WTC11 (cell line): ENCODE measurements around the gene GPHB5. TPM values are rescaled to one million over a fixed set of nuclear protein-coding genes. Genes with fewer than 3 reads are reported as not detected.
A peak's percentile ranks its signal among the peaks of the same experiment; 100 is the strongest.
"Not testable (repeated sequence)": the region's sequence is repeated elsewhere in the genome, so short reads cannot be mapped to it uniquely, and the experiment has no call there.

Source experiments
- ATAC-seq: fragments of 200-7000 bp; cut with Tn5 transposase; 2 replicates; pipeline ENCODE4 v1.10.0; 2021; ENCODE audit warnings: mild to moderate bottlenecking, moderate library complexity
- CTCF ChIA-PET: fragments of 300-600 bp; sonication (Branson Sonifier 250); formaldehyde crosslinking; loops from one replicate; lab custom pipeline; 2021; ENCODE audit warnings: antibody characterized with exemption; lab: Charles Lee
- POLR2A ChIA-PET: fragments of 350-600 bp; sonication (Branson Sonifier 250); formaldehyde crosslinking; loops from one replicate; lab custom pipeline; 2021; ENCODE audit warnings: antibody characterized with exemption; lab: Charles Lee
- DNase-seq: peaks from one replicate; pipeline ENCODE4 v3.0.0; 2021; ENCODE audit warnings: low spot score
- H3K27ac Mint-ChIP-seq: 2 replicates; pipeline ENCODE4 v1.8.0; 2021; ENCODE audit warnings: mixed read lengths
- H3K27me3 Mint-ChIP-seq: 2 replicates; pipeline ENCODE4 v1.8.0; 2021; ENCODE audit warnings: low read depth, mild to moderate bottlenecking, moderate library complexity, mixed read lengths
- H3K36me3 Mint-ChIP-seq: 2 replicates; pipeline ENCODE4 v1.8.0; 2021; ENCODE audit warnings: mixed read lengths
- H3K4me1 Mint-ChIP-seq: 2 replicates; pipeline ENCODE4 v1.8.0; 2022; ENCODE audit warnings: mixed read lengths
- H3K4me3 Mint-ChIP-seq: 2 replicates; pipeline ENCODE4 v1.8.0; 2021; ENCODE audit warnings: mild to moderate bottlenecking, moderate library complexity, mixed read lengths
- H3K9me3 Mint-ChIP-seq: 2 replicates; pipeline ENCODE4 v1.8.0; 2021; ENCODE audit warnings: mixed read lengths
- FOXJ3 ChIP-seq: sonication (generic); formaldehyde crosslinking; IDR thresholded peaks from 2 replicates; pipeline ENCODE4 v1.9.0; 2021; ENCODE audit warnings: missing genetic modification reagents, mild to moderate bottlenecking, borderline replicate concordance
- GRHL2 ChIP-seq: fragments of 250-450 bp; sonication (Bioruptor Pico); IDR thresholded peaks from 2 replicates; pipeline ENCODE4 v1.8.0; 2022; ENCODE audit warnings: mild to moderate bottlenecking, moderate library complexity; ENCODE audit not compliant: insufficient replicate concordance, severe bottlenecking
- GTF2I ChIP-seq: fragments of 250-450 bp; sonication (Bioruptor Pico); conservative IDR thresholded peaks from 2 replicates; pipeline ENCODE4 v1.4.0; 2021; ENCODE audit warnings: mild to moderate bottlenecking
- NR1H2 ChIP-seq: sonication (generic); formaldehyde crosslinking; IDR thresholded peaks from 2 replicates; pipeline ENCODE4 v1.9.0; 2021; ENCODE audit warnings: mild to moderate bottlenecking, moderate library complexity, missing genetic modification reagents
- PRRX2 ChIP-seq: fragments of 250-450 bp; sonication (Bioruptor Pico); IDR thresholded peaks from 2 replicates; pipeline ENCODE4 v1.8.0; 2021; ENCODE audit warnings: mild to moderate bottlenecking
- RELA ChIP-seq: sonication (generic); formaldehyde crosslinking; IDR thresholded peaks from 2 replicates; pipeline ENCODE4 v1.8.1; 2022; ENCODE audit warnings: missing genetic modification reagents, mild to moderate bottlenecking, borderline replicate concordance
- SP1 ChIP-seq: sonication (generic); formaldehyde crosslinking; conservative IDR thresholded peaks from 2 replicates; pipeline ENCODE4 v1.8.1; 2022; ENCODE audit warnings: missing genetic modification reagents
- TEAD1 ChIP-seq: sonication (generic); formaldehyde crosslinking; IDR thresholded peaks from 2 replicates; pipeline ENCODE4 v1.8.0; 2022; ENCODE audit warnings: mild to moderate bottlenecking, missing genetic modification reagents
- TEAD4 ChIP-seq: sonication (generic); formaldehyde crosslinking; IDR thresholded peaks from 2 replicates; pipeline ENCODE4 v1.8.0; 2022; ENCODE audit warnings: mild to moderate bottlenecking, missing genetic modification reagents
- ZNF121 ChIP-seq: sonication (generic); formaldehyde crosslinking; IDR thresholded peaks from 2 replicates; pipeline ENCODE4 v1.8.0; 2023; ENCODE audit warnings: missing genetic modification reagents
- ZNF232 ChIP-seq: sonication (generic); formaldehyde crosslinking; IDR thresholded peaks from 2 replicates; pipeline ENCODE4 v1.8.0; 2022; ENCODE audit warnings: mild to moderate bottlenecking, missing genetic modification reagents
- total RNA-seq: library from RNA; stranded (reverse); gene quantifications from 3 replicates; pipeline ENCODE4 v1.2.3, GENCODE V29; 2021
- TF ChIP-seq, protein P1 (sequence below): fragments of 250-450 bp; sonication (Bioruptor Pico); IDR thresholded peaks from 2 replicates; pipeline ENCODE4 v1.9.0; 2021; ENCODE audit warnings: mild to moderate bottlenecking
- TF ChIP-seq, protein P2 (sequence below): sonication (generic); formaldehyde crosslinking; IDR thresholded peaks from 2 replicates; pipeline ENCODE4 v1.8.1; 2023; ENCODE audit warnings: mild to moderate bottlenecking, missing genetic modification reagents

GPHB5 gene
- total RNA-seq, 1 experiment from 2014 or later = not detected

DNA sequence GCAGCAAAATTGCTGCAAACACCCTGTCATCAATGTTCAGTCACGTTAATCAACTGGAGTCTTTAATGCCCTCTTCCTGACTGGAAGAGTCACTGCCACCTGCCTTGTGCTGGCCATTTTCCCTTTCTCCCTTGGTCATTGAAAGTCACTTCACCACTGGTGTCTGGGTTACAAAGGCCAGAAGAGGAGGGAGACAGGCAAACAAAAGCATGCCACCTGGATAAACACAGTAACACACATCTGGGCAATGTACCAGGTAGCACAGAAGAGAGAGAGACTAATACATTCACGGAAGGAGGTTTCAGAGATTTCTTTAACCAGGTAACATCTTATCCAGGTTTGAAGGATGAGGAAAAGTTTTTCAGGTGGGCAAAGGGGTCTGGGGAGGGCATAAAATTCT, 32.7 kb downstream of the GPHB5 start:
- CTCF ChIA-PET = no interaction called here
- no peak for DNase-seq
- H3K4me1 Mint-ChIP-seq = peaks cover 10% of the 10 kb centered on the region
- ATAC-seq = no peak
- TF ChIP-seq NR1H2 (CRISPR knock-in tag) (no peak), ZNF121 (CRISPR knock-in tag) (no peak), FOXJ3 (CRISPR knock-in tag) (no peak), PRRX2 (CRISPR knock-in tag) (no peak), ZNF232 (no peak), TEAD4 (CRISPR knock-in tag) (no peak), GTF2I (CRISPR knock-in tag) (no peak), SP1 (no peak)
- TF ChIP-seq, protein P1, sequence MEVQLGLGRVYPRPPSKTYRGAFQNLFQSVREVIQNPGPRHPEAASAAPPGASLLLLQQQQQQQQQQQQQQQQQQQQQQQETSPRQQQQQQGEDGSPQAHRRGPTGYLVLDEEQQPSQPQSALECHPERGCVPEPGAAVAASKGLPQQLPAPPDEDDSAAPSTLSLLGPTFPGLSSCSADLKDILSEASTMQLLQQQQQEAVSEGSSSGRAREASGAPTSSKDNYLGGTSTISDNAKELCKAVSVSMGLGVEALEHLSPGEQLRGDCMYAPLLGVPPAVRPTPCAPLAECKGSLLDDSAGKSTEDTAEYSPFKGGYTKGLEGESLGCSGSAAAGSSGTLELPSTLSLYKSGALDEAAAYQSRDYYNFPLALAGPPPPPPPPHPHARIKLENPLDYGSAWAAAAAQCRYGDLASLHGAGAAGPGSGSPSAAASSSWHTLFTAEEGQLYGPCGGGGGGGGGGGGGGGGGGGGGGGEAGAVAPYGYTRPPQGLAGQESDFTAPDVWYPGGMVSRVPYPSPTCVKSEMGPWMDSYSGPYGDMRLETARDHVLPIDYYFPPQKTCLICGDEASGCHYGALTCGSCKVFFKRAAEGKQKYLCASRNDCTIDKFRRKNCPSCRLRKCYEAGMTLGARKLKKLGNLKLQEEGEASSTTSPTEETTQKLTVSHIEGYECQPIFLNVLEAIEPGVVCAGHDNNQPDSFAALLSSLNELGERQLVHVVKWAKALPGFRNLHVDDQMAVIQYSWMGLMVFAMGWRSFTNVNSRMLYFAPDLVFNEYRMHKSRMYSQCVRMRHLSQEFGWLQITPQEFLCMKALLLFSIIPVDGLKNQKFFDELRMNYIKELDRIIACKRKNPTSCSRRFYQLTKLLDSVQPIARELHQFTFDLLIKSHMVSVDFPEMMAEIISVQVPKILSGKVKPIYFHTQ (CRISPR knock-in tag) = no peak
- TF ChIP-seq, all 79 proteins: peak for 0
- Mint-ChIP-seq H3K27ac (no peak overlapping the region), H3K4me3 (no peak overlapping the region), H3K9me3 (no peaks in the 10 kb centered on the region), H3K36me3 (no peaks in the 10 kb centered on the region), H3K27me3 (no peaks in the 10 kb centered on the region)
- POLR2A ChIA-PET = no interaction called here

DNA sequence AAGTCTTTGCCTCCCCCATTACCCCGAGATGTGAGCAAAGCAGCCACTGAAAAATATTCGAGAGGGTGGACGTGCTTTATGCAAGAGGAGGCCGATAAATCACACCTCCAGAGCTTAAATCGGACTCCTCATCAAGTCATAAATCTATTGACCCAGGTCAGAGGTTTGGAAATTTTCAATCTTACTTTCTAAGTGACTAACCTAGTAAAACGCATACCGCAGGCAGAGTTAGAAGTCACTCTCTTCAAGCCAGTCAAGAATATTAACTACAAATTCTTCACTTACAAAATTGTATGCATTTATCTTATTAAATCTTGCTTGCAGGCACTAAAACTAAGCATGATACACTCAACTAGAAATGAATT, 34.9 kb downstream of the GPHB5 start:
- Mint-ChIP-seq H3K9me3 (no peaks in the 10 kb centered on the region), H3K4me1 (peaks cover 3% of the 10 kb centered on the region), H3K27me3 (no peaks in the 10 kb centered on the region), H3K36me3 (no peaks in the 10 kb centered on the region), H3K27ac (no peak overlapping the region), H3K4me3 (no peak overlapping the region)
- TF ChIP-seq RELA (no peak), GRHL2 (no peak), TEAD1 (CRISPR knock-in tag) (no peak)
- ATAC-seq (no peak), DNase-seq (no peak)
- ChIA-PET CTCF (interaction anchor here (1.1 to 1.4 kb wide), 3 partner anchors 25 to 1116 kb away, joined by 3 to 5 read pairs (median 3); no protein-coding TSS in a partner anchor), POLR2A (no interaction called here)

DNA sequence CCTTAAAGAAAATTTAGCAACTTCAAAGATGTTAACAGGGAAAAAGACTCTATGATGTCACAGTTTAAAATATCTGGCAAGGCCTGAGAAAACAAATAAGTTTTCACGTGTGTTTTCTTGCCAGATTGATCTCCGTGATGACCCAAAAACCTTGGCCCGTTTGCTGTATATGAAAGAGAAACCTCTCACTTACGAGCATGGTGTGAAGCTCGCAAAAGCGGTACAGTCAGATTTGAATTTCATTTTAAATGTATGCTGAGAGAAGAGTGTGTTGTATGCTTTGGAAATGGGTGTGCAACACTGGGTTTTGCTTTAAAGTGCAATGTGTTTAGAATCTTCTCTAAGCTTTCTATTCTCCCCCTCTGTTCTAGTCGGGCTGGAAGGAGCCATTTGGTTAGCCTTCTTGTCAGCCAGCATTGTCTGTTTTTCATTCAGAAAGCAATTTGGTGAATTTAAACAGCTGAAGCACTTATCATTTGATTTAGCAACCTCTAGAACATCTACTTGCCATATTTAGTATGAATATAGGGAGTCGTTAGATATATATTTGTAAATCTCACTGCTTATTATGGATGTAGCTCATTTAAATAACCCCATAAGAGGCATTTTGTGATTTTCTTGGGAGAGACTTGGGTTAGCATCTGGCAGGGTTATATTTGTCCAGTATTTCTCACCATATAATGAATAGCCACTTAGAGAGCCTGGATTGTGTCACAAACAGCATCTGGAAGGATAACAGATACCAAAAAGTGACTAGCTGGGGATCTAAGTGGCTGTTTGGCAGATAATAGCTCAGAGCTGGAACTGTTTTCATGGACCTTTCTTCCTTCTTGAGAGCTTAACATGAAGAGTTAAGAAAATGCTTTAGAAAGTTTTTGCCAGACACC, 35.5 kb downstream of the GPHB5 start:
- CTCF ChIA-PET = interaction anchor here (1.2 to 1.4 kb wide), 2 partner anchors 110 to 1115 kb away, joined by 3 read pairs; no protein-coding TSS in a partner anchor
- TF ChIP-seq, protein P2, sequence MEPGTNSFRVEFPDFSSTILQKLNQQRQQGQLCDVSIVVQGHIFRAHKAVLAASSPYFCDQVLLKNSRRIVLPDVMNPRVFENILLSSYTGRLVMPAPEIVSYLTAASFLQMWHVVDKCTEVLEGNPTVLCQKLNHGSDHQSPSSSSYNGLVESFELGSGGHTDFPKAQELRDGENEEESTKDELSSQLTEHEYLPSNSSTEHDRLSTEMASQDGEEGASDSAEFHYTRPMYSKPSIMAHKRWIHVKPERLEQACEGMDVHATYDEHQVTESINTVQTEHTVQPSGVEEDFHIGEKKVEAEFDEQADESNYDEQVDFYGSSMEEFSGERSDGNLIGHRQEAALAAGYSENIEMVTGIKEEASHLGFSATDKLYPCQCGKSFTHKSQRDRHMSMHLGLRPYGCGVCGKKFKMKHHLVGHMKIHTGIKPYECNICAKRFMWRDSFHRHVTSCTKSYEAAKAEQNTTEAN (CRISPR knock-in tag) = no peak

DNA sequence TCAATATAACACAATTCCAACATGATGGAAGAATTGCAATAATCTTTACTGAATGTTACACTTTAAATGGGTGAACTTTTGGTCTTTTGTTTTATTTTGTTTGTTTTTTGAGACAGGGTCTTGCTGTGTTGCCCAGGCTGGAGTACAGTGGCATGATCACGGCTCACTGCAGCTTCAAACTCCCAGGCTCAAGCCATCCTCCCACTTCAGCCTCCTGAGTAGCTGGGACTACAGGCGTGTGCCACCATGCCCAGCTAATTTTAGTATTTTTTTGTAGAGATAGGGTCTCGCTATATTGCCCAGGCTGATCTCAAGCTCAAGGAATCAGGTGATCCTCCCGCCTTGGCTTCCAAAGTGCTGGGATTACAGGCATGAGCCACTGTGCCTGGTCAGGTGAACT, 38.8 kb downstream of the GPHB5 start:
- H3K9me3 Mint-ChIP-seq, H3K27ac Mint-ChIP-seq, DNase-seq, POLR2A ChIA-PET, H3K36me3 Mint-ChIP-seq, H3K27me3 Mint-ChIP-seq, H3K4me3 Mint-ChIP-seq, H3K4me1 Mint-ChIP-seq, ATAC-seq, CTCF ChIA-PET: not testable (repeated sequence)
- peak; percentile 54; the same call in 1 of the 2 replicates for TF ChIP-seq GTF2I (CRISPR knock-in tag)
- peak; percentile 50; the same call in 1 of the 2 replicates for TF ChIP-seq ZNF121 (CRISPR knock-in tag)

More for the DNA sequence above, 35.5 kb downstream of the GPHB5 start:
- Mint-ChIP-seq H3K36me3 (no peaks in the 10 kb centered on the region), H3K4me1 (peaks cover 3% of the 10 kb centered on the region), H3K9me3 (no peaks in the 10 kb centered on the region), H3K27ac (no peak overlapping the region), H3K4me3 (no peak overlapping the region), H3K27me3 (no peaks in the 10 kb centered on the region)
- ATAC-seq (no peak), DNase-seq (no peak)
- POLR2A ChIA-PET = no interaction called here
